ENCODE results near the gene MAMSTR.

Gene MAMSTR

GRCh38 chr19:48746738-48747575 lies 27.4 kb upstream of the MAMSTR start, which contains the start of gene IZUMO1:
TSS of gene IZUMO1 (minus strand) at chr19:48746909. CDS start at chr19:48745859, 1,050 bp downstream.
- intact Hi-C loops (cut with DNase I) = no loop called here
- peak; percentile 65 to 92 (median 81) for DNase-seq

- no peak for DNase-seq
- intact Hi-C loops (cut with DNase I) = no loop called here
Measured at GRCh38 chr19:48746110-48746509, 26.6 kb upstream of the MAMSTR start.

GRCh38 chr19:48745208-48745995 lies 25.9 kb upstream of the MAMSTR start:
- intact Hi-C loops (cut with DNase I) = no loop called here
- peak; percentile 57 to 93 (median 78) for DNase-seq

- intact Hi-C loops (cut with DNase I) = no loop called here
- no peak for DNase-seq
Measured at GRCh38 chr19:48742096-48742495, 22.6 kb upstream of the MAMSTR start.

DNA sequence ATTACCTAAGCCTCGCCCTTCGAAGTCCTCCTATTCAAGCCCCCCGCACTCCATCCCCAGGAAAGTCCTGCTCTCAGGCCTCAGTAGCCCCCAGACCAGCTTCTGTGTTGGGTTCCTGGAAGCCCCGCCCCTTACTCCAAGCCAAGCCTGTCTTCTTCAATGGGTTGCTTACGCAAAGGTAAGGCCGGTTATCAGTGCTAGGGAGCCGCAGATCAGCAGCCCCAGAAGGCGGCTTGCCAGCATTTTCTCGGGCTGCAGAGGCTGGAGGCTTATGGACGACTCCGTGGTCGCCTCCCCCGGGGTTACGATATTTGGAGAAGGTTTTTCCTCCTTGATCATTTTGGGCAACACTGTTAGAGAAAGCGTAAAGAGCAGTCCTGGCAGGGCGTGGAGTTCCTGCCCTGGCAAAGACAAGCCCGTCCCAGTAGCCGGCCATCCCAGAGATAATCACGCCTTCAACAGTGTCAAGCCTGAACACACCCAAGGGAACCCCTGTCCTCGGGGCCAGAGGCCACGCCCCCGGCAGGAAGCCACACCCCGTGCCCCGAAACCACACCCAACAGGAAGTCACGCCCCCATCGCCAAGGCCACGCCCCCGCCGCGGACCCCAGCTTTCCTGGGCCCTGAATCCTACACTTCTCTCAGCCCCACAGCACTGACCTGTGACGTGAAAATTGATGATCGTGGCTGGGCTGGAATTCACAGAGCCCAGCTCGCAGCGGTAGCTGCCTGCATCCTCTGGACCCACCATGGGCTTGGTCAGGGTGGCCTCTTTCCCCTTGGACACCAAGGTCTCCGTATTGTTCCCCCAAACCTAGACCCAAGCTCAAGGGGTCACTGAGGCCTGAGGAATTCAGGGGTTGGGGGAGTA lies 21.8 kb upstream of the MAMSTR start:
- intact Hi-C loops (cut with DNase I) = no loop called here
- peak in 1 of 42 donors; percentile 53 for DNase-seq

DNA sequence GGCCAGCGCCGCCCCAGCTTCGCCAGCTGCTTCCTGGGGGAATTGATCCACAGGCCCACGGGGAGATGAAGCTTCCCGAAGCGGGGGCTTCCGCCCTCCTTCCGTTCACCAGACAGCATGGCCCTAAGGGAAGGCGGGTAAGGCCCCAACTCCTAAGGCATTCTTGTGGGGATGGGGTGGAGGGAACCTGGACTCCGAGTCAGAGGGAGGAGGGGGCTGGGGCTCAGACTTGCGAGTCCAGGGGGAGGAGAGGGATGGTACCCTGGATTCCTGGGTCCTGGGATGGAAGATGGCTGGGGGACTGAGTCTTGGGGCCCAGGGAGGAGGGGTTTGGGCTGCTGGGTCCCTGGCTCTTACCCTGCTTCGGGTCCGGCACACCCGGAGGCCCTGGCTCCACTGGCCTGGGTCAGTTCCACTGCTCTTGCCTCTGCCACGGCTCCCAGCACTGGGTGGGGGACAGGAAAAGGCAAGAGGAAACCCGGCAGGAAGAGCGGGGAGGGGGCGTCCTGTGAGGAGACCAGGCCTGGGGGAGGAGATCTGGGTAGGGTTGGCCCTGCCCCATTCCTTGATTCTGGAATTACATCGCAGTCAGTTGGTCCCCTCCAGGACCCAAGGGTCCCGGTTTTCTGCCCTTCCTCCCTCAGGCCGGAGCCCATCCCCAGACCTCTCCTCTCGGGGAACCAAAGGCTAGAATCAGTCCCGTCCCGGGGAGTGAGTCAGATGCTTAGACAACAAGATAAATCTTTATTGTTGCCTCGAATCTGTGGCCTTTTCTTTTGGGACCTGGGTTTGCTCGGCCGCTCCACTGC lies 20.8 kb upstream of the MAMSTR start, which contains the start of gene RASIP1:
TSS of gene RASIP1 (minus strand) at position 447 of the 809 bp plus-strand sequence. CDS start at position 119, 328 bp downstream.
- DNase-seq = no peak
- intact Hi-C loops (cut with DNase I) = no loop called here

DNA sequence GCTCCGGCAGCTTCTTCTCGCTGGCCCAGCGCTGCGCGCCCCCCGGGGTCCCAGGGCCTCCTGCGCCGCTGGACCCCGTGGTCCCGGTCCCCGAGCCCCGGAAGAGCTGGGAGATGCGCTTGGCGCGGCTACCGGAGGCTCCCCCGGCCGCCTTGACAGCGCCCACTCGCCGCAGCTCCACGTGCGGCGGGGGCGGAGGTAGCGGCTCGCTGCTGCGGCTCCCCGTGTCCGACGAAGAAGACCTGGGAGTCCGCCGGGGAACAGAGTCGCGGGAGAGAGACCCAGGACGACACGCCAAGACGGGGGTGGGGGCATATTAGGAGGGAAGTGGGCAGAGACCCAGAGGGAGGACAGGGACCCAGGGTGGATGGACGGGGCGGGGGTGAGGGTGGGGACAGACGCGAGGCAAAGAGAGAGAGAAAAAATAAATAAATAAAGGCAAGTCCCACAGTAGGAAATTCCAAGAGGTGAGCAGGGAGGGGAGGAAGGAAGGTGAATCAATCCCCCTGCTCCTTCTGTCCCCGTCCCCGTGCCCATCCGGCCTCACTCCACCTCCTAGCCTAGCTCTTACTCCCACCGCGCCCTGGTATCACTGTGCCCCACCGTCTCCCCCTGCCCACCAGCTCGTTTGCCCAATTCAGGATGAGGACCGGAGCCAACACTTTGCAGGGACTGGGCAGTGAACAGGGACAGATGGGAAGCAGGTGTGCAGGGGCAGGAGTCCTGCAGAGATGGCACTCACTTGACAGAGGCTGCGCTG lies 20.1 kb upstream of the MAMSTR start:
- intact Hi-C loops (cut with DNase I) = no loop called here
- no peak for DNase-seq

- intact Hi-C loops (cut with DNase I) = no loop called here
- peak; percentile 66 to 94 (median 88) for DNase-seq
Measured at GRCh38 chr19:48738557-48739403, 19.3 kb upstream of the MAMSTR start.

DNA sequence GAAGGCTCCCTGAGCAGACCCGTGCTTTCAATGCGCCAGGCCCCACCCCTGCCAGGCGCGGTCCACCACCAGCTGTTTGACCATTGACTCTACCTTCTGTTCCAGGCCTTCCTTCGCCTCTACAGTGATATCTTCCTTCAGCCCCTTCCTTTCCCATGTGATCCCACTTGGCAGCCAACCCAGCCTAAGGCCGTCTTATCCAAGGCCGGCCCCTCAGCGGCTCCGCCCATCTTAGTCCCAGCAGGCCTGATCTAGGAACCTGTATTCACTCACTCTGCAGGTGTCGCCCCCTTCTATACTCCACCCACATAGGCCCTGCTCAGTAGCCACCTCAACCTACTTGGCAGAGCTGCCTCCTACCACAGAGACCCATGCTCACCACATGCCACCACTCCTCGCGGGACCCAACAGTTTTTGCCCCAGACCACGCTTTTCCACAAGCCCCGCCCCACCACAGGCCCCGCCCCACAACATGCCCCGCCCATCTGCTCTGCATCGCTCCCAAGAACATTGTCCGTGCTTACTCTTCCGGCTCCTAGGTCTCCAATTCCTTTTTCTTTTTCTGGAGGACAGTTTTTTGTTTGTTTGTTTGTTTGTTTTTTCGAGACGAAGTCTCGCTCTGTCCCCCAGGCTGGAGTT lies 18.0 kb upstream of the MAMSTR start:
- intact Hi-C loops (cut with DNase I) = no loop called here
- no peak for DNase-seq

GRCh38 chr19:48735031-48735615 lies 15.6 kb upstream of the MAMSTR start:
- no peak for DNase-seq
- intact Hi-C loops (cut with DNase I) = no loop called here

DNA sequence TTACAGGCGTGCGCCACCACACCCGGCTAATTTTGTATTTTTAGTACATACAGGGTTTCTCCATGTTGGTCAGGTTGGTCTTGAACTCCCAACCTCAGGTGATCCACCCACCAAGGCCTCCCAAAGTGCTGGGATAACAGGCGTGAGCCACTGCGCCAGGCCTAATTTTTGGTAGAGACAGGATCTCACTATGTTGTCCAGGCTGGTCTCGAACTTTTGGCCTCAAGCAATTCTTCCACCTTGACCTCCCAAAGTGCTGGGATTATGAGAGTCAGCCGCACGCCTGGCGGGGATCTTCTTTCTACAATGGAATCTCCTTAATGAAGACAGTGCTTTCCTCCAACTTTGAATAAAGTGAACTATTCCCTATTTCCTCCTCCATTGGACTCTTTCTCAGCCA lies 15.1 kb upstream of the MAMSTR start:
- intact Hi-C loops (cut with DNase I) = no loop called here
- no peak for DNase-seq

GRCh38 chr19:48731452-48731851 lies 11.9 kb upstream of the MAMSTR start:
- DNase-seq = no peak
- intact Hi-C loops (cut with DNase I) = no loop called here

GRCh38 chr19:48728911-48729664 lies 9.6 kb upstream of the MAMSTR start:
- intact Hi-C loops (cut with DNase I) = no loop called here
- no peak for DNase-seq

DNA sequence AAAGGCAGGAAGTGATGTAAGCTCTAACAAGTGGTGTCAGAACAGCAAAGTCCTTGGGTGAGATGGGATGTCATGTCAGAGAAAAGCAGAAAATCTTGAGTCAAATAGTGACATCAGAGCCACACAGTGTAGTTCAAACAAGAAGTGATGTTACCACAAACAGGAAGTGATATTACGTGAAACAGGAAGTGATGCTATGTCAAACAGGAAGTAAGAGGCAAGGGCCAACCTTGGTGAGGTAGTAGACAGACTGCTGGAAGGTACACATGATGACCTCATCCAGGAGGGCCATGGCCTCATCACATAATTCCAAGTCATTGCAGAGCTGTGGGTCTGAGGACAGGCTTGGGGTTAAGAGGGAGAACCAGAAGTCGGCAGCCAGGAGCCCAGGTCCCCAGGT lies 7.0 kb upstream of the MAMSTR start:
- intact Hi-C loops (cut with DNase I) = no loop called here
- DNase-seq = no peak

All from head of caudate nucleus (tissue), 42 donors.